ENCODE results near the gene LIPK. TPM values are rescaled to one million over a fixed set of nuclear protein-coding genes. Genes with fewer than 3 reads are reported as not detected.
"Not testable (repeated sequence)": the region's sequence is repeated elsewhere in the genome, so short reads cannot be mapped to it uniquely, and the experiment has no call there.

LIPK gene
- total and polyA plus RNA-seq, 9 of the 15 experiments (the other 6 are each of a cell fraction or from before 2014, with no cell fraction given): not detected

DNA sequence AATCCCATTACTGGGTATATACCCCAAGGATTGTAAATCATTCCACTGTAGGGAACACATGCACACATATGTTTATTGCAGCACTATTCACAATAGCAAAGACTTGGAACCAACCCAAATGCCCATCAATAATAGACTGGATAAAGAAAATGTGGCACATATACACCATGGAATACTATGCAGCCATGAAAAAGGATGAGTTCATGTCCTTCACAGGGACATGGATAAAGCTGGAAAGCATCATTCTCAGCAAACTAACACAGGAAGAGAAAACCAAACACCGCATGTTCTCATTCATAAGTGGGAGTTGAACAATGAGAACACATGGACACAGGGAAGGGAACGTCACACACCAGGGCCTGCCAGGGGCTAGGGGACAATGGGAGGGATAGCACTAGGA lies 42.9 kb upstream of the LIPK start:
- intact Hi-C loops (cut with micrococcal nuclease); H3K79me2 ChIP-seq (ENCODE audit: control insufficient read depth, insufficient read depth, low read length); H3K4me3 ChIP-seq; in situ Hi-C loops (cut with MboI); ATAC-seq; DNase-seq (ENCODE audit: extremely low read depth in 1 of 4, low spot score in 3 of 4); H3K9ac ChIP-seq (ENCODE audit: insufficient read depth in 1 of 2, low read depth in 2 of 2, low read length in 2 of 2); H3K9me1 ChIP-seq (ENCODE audit: control insufficient read depth, insufficient read depth, low read length); H3K4me2 ChIP-seq (ENCODE audit: insufficient read depth, low read length); H3K9me3 ChIP-seq (replicated peaks; ENCODE audit: control insufficient read depth, insufficient read depth, low read depth, low read length); BruUV-seq (replicated peaks); H3K27me3 ChIP-seq (ENCODE audit: control insufficient read depth in 2 of 2, insufficient read depth in 2 of 2, low read length in 2 of 2); H2AFZ ChIP-seq (ENCODE audit: low read depth, low read length); H4K20me1 ChIP-seq (replicated peaks; ENCODE audit: control insufficient read depth, insufficient read depth, low read length); H3K36me3 ChIP-seq (ENCODE audit: control insufficient read depth, insufficient read depth, low read length); H3K4me1 ChIP-seq (replicated peaks in 1 of 2; ENCODE audit: control insufficient read depth in 2 of 2, insufficient read depth in 2 of 2, low read length in 2 of 2); H3K27ac ChIP-seq (ENCODE audit: extremely low read depth, low read depth, low read length); CTCF ChIA-PET (ENCODE audit: low intra/inter-chr PET ratio); POLR2A ChIA-PET; FAIRE-seq: not testable (repeated sequence)
- 0% methylated on average over 1 of the region's 2 CpGs for WGBS (ENCODE audit: insufficient coverage, low coverage, missing lambda C conversion rate)
- peak; percentile 67 for TF ChIP-seq ZNF146 (CRISPR knock-in tag; IDR thresholded peaks at IDR 0.05; ENCODE audit: unreplicated experiment)

- Histone ChIP-seq H3K9ac (ENCODE audit: insufficient read depth in 1 of 2, low read depth in 2 of 2, low read length in 2 of 2) (no peak within 1 kb of the TSS), H3K4me2 (ENCODE audit: insufficient read depth, low read length) (no peak within 1 kb of the TSS), H3K4me3 (no peak within 1 kb of the TSS), H2AFZ (ENCODE audit: low read depth, low read length) (no peak within 1 kb of the TSS), H3K9me3 (replicated peaks; ENCODE audit: control insufficient read depth, insufficient read depth, low read depth, low read length) (no peaks in the 10 kb centered on the region), H3K4me1 (replicated peaks in 1 of 2; ENCODE audit: control insufficient read depth in 2 of 2, insufficient read depth in 2 of 2, low read length in 2 of 2) (no peaks in the 10 kb centered on the region), H3K36me3 (ENCODE audit: control insufficient read depth, insufficient read depth, low read length) (no peaks in the 10 kb centered on the region), H4K20me1 (replicated peaks; ENCODE audit: control insufficient read depth, insufficient read depth, low read length) (no peaks in the 10 kb centered on the region), H3K9me1 (ENCODE audit: control insufficient read depth, insufficient read depth, low read length) (no peaks in the 10 kb centered on the region), H3K79me2 (ENCODE audit: control insufficient read depth, insufficient read depth, low read length) (no peaks in the 10 kb centered on the region), H3K27me3 (ENCODE audit: control insufficient read depth in 2 of 2, insufficient read depth in 2 of 2, low read length in 2 of 2) (no peaks in the 10 kb centered on the region), H3K27ac (ENCODE audit: extremely low read depth, low read depth, low read length) (no peak within 1 kb of the TSS)
- ChIA-PET POLR2A (no interaction called here), CTCF (ENCODE audit: low intra/inter-chr PET ratio) (no interaction called here)
- BruUV-seq (replicated peaks): no TSS peak
- in situ Hi-C loops (cut with MboI): no loop called here
- no peak for ATAC-seq
- TF ChIP-seq NR2C2 (CRISPR knock-in tag; IDR thresholded peaks at IDR 0.05): no peak
- no peak for TF ChIP-seq NR2C2 (tag; IDR thresholded peaks at IDR 0.05)
- TF ChIP-seq ZNF184 (CRISPR knock-in tag; IDR thresholded peaks at IDR 0.05): no peak
- TF ChIP-seq, protein P1, sequence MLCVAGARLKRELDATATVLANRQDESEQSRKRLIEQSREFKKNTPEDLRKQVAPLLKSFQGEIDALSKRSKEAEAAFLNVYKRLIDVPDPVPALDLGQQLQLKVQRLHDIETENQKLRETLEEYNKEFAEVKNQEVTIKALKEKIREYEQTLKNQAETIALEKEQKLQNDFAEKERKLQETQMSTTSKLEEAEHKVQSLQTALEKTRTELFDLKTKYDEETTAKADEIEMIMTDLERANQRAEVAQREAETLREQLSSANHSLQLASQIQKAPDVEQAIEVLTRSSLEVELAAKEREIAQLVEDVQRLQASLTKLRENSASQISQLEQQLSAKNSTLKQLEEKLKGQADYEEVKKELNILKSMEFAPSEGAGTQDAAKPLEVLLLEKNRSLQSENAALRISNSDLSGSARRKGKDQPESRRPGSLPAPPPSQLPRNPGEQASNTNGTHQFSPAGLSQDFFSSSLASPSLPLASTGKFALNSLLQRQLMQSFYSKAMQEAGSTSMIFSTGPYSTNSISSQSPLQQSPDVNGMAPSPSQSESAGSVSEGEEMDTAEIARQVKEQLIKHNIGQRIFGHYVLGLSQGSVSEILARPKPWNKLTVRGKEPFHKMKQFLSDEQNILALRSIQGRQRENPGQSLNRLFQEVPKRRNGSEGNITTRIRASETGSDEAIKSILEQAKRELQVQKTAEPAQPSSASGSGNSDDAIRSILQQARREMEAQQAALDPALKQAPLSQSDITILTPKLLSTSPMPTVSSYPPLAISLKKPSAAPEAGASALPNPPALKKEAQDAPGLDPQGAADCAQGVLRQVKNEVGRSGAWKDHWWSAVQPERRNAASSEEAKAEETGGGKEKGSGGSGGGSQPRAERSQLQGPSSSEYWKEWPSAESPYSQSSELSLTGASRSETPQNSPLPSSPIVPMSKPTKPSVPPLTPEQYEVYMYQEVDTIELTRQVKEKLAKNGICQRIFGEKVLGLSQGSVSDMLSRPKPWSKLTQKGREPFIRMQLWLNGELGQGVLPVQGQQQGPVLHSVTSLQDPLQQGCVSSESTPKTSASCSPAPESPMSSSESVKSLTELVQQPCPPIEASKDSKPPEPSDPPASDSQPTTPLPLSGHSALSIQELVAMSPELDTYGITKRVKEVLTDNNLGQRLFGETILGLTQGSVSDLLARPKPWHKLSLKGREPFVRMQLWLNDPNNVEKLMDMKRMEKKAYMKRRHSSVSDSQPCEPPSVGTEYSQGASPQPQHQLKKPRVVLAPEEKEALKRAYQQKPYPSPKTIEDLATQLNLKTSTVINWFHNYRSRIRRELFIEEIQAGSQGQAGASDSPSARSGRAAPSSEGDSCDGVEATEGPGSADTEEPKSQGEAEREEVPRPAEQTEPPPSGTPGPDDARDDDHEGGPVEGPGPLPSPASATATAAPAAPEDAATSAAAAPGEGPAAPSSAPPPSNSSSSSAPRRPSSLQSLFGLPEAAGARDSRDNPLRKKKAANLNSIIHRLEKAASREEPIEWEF (CRISPR knock-in tag; IDR thresholded peaks at IDR 0.05): no peak
- WGBS (ENCODE audit: insufficient coverage, low coverage, missing lambda C conversion rate): 0% methylated on average over 1 of the region's 1 CpG
- DNase-seq (ENCODE audit: extremely low read depth in 1 of 4, low spot score in 3 of 4): no peak
- FAIRE-seq: no peak
- intact Hi-C loops (cut with micrococcal nuclease): no loop called here
Measured at GRCh38 chr10:88664142-88664541, 41.9 kb upstream of the LIPK start, which contains the start of gene LIPF. LIPF (plus strand) TSS chr10:88664442; CDS start chr10:88667298, 2,856 bp downstream.

Data from K562 (cell line).